Loucy (cell line): Measurements from ENCODE around the gene PALS2.

ENCODE experiments used
- H2AFZ ChIP-seq: fragments of 200-600 bp; sonication (generic); 2 replicates; pipeline ENCODE4 v1.6.0; 2016; ENCODE audit warnings: antibody characterized with exemption, mild to moderate bottlenecking, low read length, moderate library complexity
- H3F3A ChIP-seq: fragments of 200-600 bp; 2 replicates; pipeline ENCODE4 v1.6.0; 2016; ENCODE audit warnings: antibody characterized with exemption, low read depth, mild to moderate bottlenecking
- H3K27me3 ChIP-seq: fragments of 200-600 bp; sonication (generic); 2 replicates; pipeline ENCODE4 v1.6.1; 2014; ENCODE audit warnings: low read length, mild to moderate bottlenecking; ENCODE audit not compliant: insufficient read depth, poor library complexity, severe bottlenecking
- H3K36me3 ChIP-seq: fragments of 200-600 bp; sonication (generic); 2 replicates; pipeline ENCODE4 v1.6.1; 2016; ENCODE audit warnings: low read length; ENCODE audit not compliant: insufficient read depth
- H3K4me1 ChIP-seq: fragments of 200-600 bp; sonication (generic); 2 replicates; pipeline ENCODE4 v1.5.1; 2014; ENCODE audit warnings: low read length, mild to moderate bottlenecking; ENCODE audit not compliant: insufficient read depth, poor library complexity, severe bottlenecking
- H3K4me2 ChIP-seq: fragments of 200-600 bp; sonication (generic); 2 replicates; pipeline ENCODE4 v1.6.0; 2014; ENCODE audit warnings: antibody characterized with exemption, low read length, low read depth, mild to moderate bottlenecking; ENCODE audit not compliant: poor library complexity, severe bottlenecking
- H3K4me3 ChIP-seq: fragments of 200-600 bp; sonication (generic); 2 replicates; pipeline ENCODE4 v1.5.1; 2014; ENCODE audit warnings: low read length, mild to moderate bottlenecking, mixed read lengths; ENCODE audit not compliant: poor library complexity, severe bottlenecking
- H3K79me2 ChIP-seq: fragments of 200-600 bp; sonication (generic); 2 replicates; pipeline ENCODE4 v1.6.1; 2014; ENCODE audit warnings: low read length; ENCODE audit not compliant: insufficient read depth
- H3K9ac ChIP-seq: fragments of 200-600 bp; sonication (generic); 2 replicates; pipeline ENCODE4 v1.6.0; 2014; ENCODE audit warnings: mild to moderate bottlenecking, low read depth, low read length, moderate library complexity; ENCODE audit not compliant: poor library complexity, severe bottlenecking
- H3K9me2 ChIP-seq: fragments of 200-600 bp; sonication (generic); replicated peaks from 2 replicates; pipeline ENCODE4 v1.6.1; 2016; ENCODE audit warnings: low read depth, low read length, mixed read lengths
- H3K9me3 ChIP-seq: fragments of 200-600 bp; sonication (generic); 2 replicates; pipeline ENCODE4 v1.6.1; 2014; ENCODE audit warnings: mild to moderate bottlenecking, antibody characterized with exemption, low read length, low read depth; ENCODE audit not compliant: insufficient read depth
- H4K20me1 ChIP-seq: fragments of 200-600 bp; sonication (generic); 2 replicates; pipeline ENCODE4 v1.6.0; 2014; ENCODE audit warnings: antibody characterized with exemption, low read length, mild to moderate bottlenecking; ENCODE audit not compliant: insufficient read depth, poor library complexity, severe bottlenecking
- CTCF ChIP-seq: fragments of 200-600 bp; sonication (generic); conservative IDR thresholded peaks from 2 replicates; pipeline ENCODE4 v1.5.1; 2014; ENCODE audit warnings: mild to moderate bottlenecking, antibody characterized with exemption, low read length
- EZH2phosphoT487 ChIP-seq: fragments of 200-600 bp; IDR thresholded peaks from 2 replicates; pipeline ENCODE4 v1.6.1; 2018; ENCODE audit warnings: antibody characterized with exemption, mild to moderate bottlenecking, moderate library complexity, borderline replicate concordance

Gene PALS2

GRCh38 chr7:24597014-24597413 is 23.8 kb downstream of the PALS2 start:
- Histone ChIP-seq H3K79me2 (peaks cover 48% of the 10 kb centered on the region), H3K27me3 (no peaks in the 10 kb centered on the region), H4K20me1 (peaks cover 3% of the 10 kb centered on the region), H3K9ac (no peak overlapping the region), H3K9me2 (no peaks in the 10 kb centered on the region), H3K9me3 (no peaks in the 10 kb centered on the region), H3F3A (no peaks in the 10 kb centered on the region), H2AFZ (no peak overlapping the region), H3K4me3 (no peak overlapping the region), H3K36me3 (no peaks in the 10 kb centered on the region; the same call in 1 of the 2 replicates), H3K4me2 (no peak overlapping the region), H3K4me1 (peaks cover 13% of the 10 kb centered on the region)
- TF ChIP-seq EZH2phosphoT487: no peak
- TF ChIP-seq CTCF: no peak

DNA sequence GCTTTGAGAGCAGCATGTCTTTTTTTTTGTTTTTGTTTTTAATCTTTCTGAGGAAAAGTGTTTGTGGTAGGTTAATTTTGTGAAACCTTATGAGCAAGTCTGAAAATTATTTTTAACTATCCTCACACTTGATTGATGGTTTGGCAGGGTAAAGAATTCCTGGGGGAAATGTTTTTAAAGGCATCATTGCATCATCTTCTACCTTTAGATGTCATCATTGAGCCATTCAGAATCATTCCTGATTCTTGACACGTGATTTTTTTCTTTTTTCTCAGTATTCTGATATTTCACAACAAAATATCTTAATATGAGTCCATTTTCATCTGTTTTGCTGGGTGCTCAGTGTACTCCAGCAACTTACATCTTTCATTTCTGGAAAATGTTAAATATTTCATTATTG is 28.3 kb downstream of the PALS2 start:
- H3K79me2 ChIP-seq: peaks cover 43% of the 10 kb centered on the region
- H3K4me2 ChIP-seq: no peak overlapping the region
- H4K20me1 ChIP-seq: no peaks in the 10 kb centered on the region
- peaks cover 6% of the 10 kb centered on the region for H3K4me1 ChIP-seq
- peaks cover 6% of the 10 kb centered on the region for H3K36me3 ChIP-seq
- no peak overlapping the region for H3K9ac ChIP-seq
- H3K4me3 ChIP-seq: no peak overlapping the region
- H2AFZ ChIP-seq: no peak overlapping the region
- TF ChIP-seq EZH2phosphoT487 (no peak), CTCF (no peak)
- H3K9me3 ChIP-seq: peaks cover 14% of the 10 kb centered on the region
- H3K27me3 ChIP-seq: no peaks in the 10 kb centered on the region
- H3F3A ChIP-seq: no peaks in the 10 kb centered on the region
- H3K9me2 ChIP-seq: no peaks in the 10 kb centered on the region

- peaks cover 6% of the 10 kb centered on the region for H3K36me3 ChIP-seq
- no peaks in the 10 kb centered on the region for H3F3A ChIP-seq
- peaks cover 14% of the 10 kb centered on the region for H3K9me3 ChIP-seq
- no peaks in the 10 kb centered on the region for H3K9me2 ChIP-seq
- H3K27me3 ChIP-seq: no peaks in the 10 kb centered on the region
- H2AFZ ChIP-seq: no peak overlapping the region
- H3K9ac ChIP-seq: no peak overlapping the region
- TF ChIP-seq CTCF: no peak
- TF ChIP-seq EZH2phosphoT487: no peak
- no peak overlapping the region for H3K4me3 ChIP-seq
- H3K4me1 ChIP-seq: peaks cover 6% of the 10 kb centered on the region
- H4K20me1 ChIP-seq: peaks cover 1% of the 10 kb centered on the region
- H3K79me2 ChIP-seq: peaks cover 41% of the 10 kb centered on the region
- no peak overlapping the region for H3K4me2 ChIP-seq
Measured at GRCh38 chr7:24602860-24603456, 29.7 kb downstream of the PALS2 start.
